ENCODE measurements around the gene NUDT3. TPM values are rescaled to one million over a fixed set of nuclear protein-coding genes. Genes with fewer than 3 reads are reported as not detected.
A peak's percentile ranks its signal among the peaks of the same experiment; 100 is the strongest.

NUDT3 gene
- total RNA-seq, 4 donors from 2014 or later, result 17.3 to 28.1 (median 20.6) TPM

GRCh38 chr6:34315780-34316179, 76.7 kb downstream of the NUDT3 start:
- TF ChIP-seq CTCF (IDR thresholded peaks at IDR 0.05), result no peak
- no peak for TF ChIP-seq POLR2A (IDR thresholded peaks at IDR 0.05)
- Histone ChIP-seq H3K4me1 (peaks cover 0 to 6% (median 0%) of the 10 kb centered on the region in 4 donors), H3K27me3 (no peaks in the 10 kb centered on the region), H3K9me3 (no peaks in the 10 kb centered on the region), H3K27ac (peak overlapping the region in 1 of 4 donors; percentile 55), H3K4me3 (no peak overlapping the region), H3K36me3 (no peaks in the 10 kb centered on the region)
- DNase-seq, result no peak

- Histone ChIP-seq H3K27me3 (no peaks in the 10 kb centered on the region), H3K4me3 (no peak overlapping the region), H3K9me3 (no peaks in the 10 kb centered on the region), H3K4me1 (peaks cover 0 to 6% (median 0%) of the 10 kb centered on the region in 4 donors), H3K27ac (peak overlapping the region in 1 of 4 donors; percentile 55), H3K36me3 (no peaks in the 10 kb centered on the region)
- no peak for DNase-seq
- TF ChIP-seq CTCF (IDR thresholded peaks at IDR 0.05) (no peak), POLR2A (IDR thresholded peaks at IDR 0.05) (no peak)
Observed at GRCh38 chr6:34315256-34315655, 77.2 kb downstream of the NUDT3 start.

- H3K4me1 ChIP-seq, result no peaks in the 10 kb centered on the region
- no peak overlapping the region for H3K4me3 ChIP-seq
- H3K36me3 ChIP-seq, result no peaks in the 10 kb centered on the region
- H3K27me3 ChIP-seq, result no peaks in the 10 kb centered on the region
- no peaks in the 10 kb centered on the region for H3K9me3 ChIP-seq
- H3K27ac ChIP-seq, result no peak overlapping the region
- no peak for DNase-seq
- TF ChIP-seq CTCF (IDR thresholded peaks at IDR 0.05) (no peak), POLR2A (IDR thresholded peaks at IDR 0.05) (no peak)
Observed at GRCh38 chr6:34312259-34312658, 80.2 kb downstream of the NUDT3 start.

GRCh38 chr6:34310817-34311216, 81.7 kb downstream of the NUDT3 start:
- no peak for TF ChIP-seq POLR2A (IDR thresholded peaks at IDR 0.05)
- TF ChIP-seq CTCF (IDR thresholded peaks at IDR 0.05), result no peak
- Histone ChIP-seq H3K4me3 (no peak overlapping the region), H3K27ac (no peak overlapping the region), H3K27me3 (no peaks in the 10 kb centered on the region), H3K9me3 (no peaks in the 10 kb centered on the region), H3K36me3 (no peaks in the 10 kb centered on the region), H3K4me1 (no peaks in the 10 kb centered on the region)
- no peak for DNase-seq

- no peaks in the 10 kb centered on the region for H3K9me3 ChIP-seq
- DNase-seq, result no peak
- no peaks in the 10 kb centered on the region for H3K36me3 ChIP-seq
- no peaks in the 10 kb centered on the region for H3K4me1 ChIP-seq
- no peak for TF ChIP-seq POLR2A (IDR thresholded peaks at IDR 0.05)
- TF ChIP-seq CTCF (IDR thresholded peaks at IDR 0.05), result no peak
- H3K27me3 ChIP-seq, result no peaks in the 10 kb centered on the region
- no peak overlapping the region for H3K27ac ChIP-seq
- no peak overlapping the region for H3K4me3 ChIP-seq
Observed at GRCh38 chr6:34308483-34308882, 84.0 kb downstream of the NUDT3 start.
